ENCODE data around the gene RASAL2. TPM values are rescaled to one million over a fixed set of nuclear protein-coding genes. Genes with fewer than 3 reads are reported as not detected.
A peak's percentile ranks its signal among the peaks of the same experiment; 100 is the strongest.

The RASAL2 gene
- total RNA-seq, 1 donor from 2014 or later: 57.5 TPM

- H3K9me3 ChIP-seq: no peaks in the 10 kb centered on the region
- intact Hi-C loops (cut with DNase I): no loop called here
- no peak overlapping the region for H3K27ac ChIP-seq
- H3K36me3 ChIP-seq: no peaks in the 10 kb centered on the region
- no peaks in the 10 kb centered on the region for H3K27me3 ChIP-seq
- no peak overlapping the region for H3K4me3 ChIP-seq
- TF ChIP-seq CTCF (IDR thresholded peaks at IDR 0.05): no peak
- no peaks in the 10 kb centered on the region for H3K4me1 ChIP-seq
- DNase-seq (ENCODE audit: low spot score in 2 of 2): no peak
Measured at GRCh38 chr1:178050084-178050483, 43.8 kb upstream of the RASAL2 start.

- DNase-seq (ENCODE audit: low spot score in 2 of 2): no peak
- intact Hi-C loops (cut with DNase I): no loop called here
- no peaks in the 10 kb centered on the region for H3K36me3 ChIP-seq
- H3K4me3 ChIP-seq: no peak overlapping the region
- no peaks in the 10 kb centered on the region for H3K27me3 ChIP-seq
- TF ChIP-seq CTCF (IDR thresholded peaks at IDR 0.05): no peak
- H3K9me3 ChIP-seq: no peaks in the 10 kb centered on the region
- peaks cover 0 to 5% of the 10 kb centered on the region in 2 donors for H3K4me1 ChIP-seq
- no peak overlapping the region for H3K27ac ChIP-seq
Measured at GRCh38 chr1:178051071-178051470, 42.8 kb upstream of the RASAL2 start.

GRCh38 chr1:178052650-178053461 lies 41.0 kb upstream of the RASAL2 start:
- no peak for DNase-seq (ENCODE audit: low spot score in 2 of 2)
- Histone ChIP-seq H3K9me3 (no peaks in the 10 kb centered on the region), H3K4me3 (no peak overlapping the region), H3K4me1 (peaks cover 0 to 9% of the 10 kb centered on the region in 2 donors), H3K27ac (no peak overlapping the region), H3K36me3 (no peaks in the 10 kb centered on the region), H3K27me3 (no peaks in the 10 kb centered on the region)
- intact Hi-C loops (cut with DNase I): no loop called here
- no peak for TF ChIP-seq CTCF (IDR thresholded peaks at IDR 0.05)

GRCh38 chr1:178055093-178055492 lies 38.8 kb upstream of the RASAL2 start:
- DNase-seq (ENCODE audit: low spot score in 2 of 2): no peak
- intact Hi-C loops (cut with DNase I): no loop called here
- Histone ChIP-seq H3K27ac (no peak overlapping the region), H3K4me1 (peaks cover 0 to 13% of the 10 kb centered on the region in 2 donors), H3K9me3 (no peaks in the 10 kb centered on the region), H3K36me3 (no peaks in the 10 kb centered on the region), H3K4me3 (no peak overlapping the region), H3K27me3 (no peaks in the 10 kb centered on the region)
- peak in 2 of 3 experiments; percentile 20 to 39 for TF ChIP-seq CTCF (IDR thresholded peaks at IDR 0.05)

GRCh38 chr1:178055779-178056471 lies 38.0 kb upstream of the RASAL2 start:
- Histone ChIP-seq H3K36me3 (no peaks in the 10 kb centered on the region), H3K27me3 (no peaks in the 10 kb centered on the region)

More at GRCh38 chr1:178055779-178056471, 38.0 kb upstream of the RASAL2 start:
- Histone ChIP-seq H3K4me3 (no peak overlapping the region), H3K9me3 (no peaks in the 10 kb centered on the region), H3K4me1 (peaks cover 0 to 19% of the 10 kb centered on the region in 2 donors), H3K27ac (peak overlapping the region in 1 of 2 donors; percentile 1)
- intact Hi-C loops (cut with DNase I): no loop called here
- TF ChIP-seq CTCF (IDR thresholded peaks at IDR 0.05): no peak
- DNase-seq (ENCODE audit: low spot score in 2 of 2): no peak

All from ascending aorta (tissue), 2 donors.